NOMO-1 treated with dmso at 0.1 percent for 144 hours (cell line): ENCODE results near the gene CBLN3.

Experiments
- DNase-seq: peaks from one replicate; lab custom pipeline; 2025; ENCODE audit not compliant: unreplicated experiment; lab: John Stamatoyannopoulos, UW

CBLN3 gene

DNA sequence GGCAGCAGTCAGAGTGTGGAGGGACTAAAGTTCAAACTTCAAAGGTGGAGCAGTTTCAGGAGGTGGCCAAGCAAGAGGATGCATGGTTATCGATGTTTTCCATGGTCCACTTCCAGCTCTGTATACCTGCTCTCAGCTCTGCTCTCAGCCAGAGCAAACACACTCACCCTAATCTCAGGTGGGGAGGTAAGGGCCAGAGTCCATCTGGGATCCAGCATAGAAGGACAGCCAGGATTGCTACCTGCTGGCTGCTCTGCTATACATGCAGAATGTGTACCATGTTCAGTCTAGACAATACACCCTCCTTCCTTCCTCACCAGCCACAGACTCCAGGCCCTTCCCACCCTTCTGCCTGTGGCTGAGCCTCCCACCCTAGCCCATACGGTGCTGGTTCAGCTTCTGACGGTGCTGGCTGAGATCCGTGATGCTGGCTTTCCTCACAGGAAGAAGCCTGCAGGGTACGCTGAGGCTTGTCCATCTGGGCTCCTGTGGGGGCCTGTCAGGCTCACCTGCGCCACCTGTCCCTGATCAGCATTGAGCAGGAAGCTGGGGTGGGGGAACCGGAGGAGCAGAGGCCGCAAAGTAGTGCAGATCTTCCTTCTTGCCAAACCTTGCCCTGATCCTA lies 2.4 kb downstream of the CBLN3 start:
- no peak for DNase-seq

DNA sequence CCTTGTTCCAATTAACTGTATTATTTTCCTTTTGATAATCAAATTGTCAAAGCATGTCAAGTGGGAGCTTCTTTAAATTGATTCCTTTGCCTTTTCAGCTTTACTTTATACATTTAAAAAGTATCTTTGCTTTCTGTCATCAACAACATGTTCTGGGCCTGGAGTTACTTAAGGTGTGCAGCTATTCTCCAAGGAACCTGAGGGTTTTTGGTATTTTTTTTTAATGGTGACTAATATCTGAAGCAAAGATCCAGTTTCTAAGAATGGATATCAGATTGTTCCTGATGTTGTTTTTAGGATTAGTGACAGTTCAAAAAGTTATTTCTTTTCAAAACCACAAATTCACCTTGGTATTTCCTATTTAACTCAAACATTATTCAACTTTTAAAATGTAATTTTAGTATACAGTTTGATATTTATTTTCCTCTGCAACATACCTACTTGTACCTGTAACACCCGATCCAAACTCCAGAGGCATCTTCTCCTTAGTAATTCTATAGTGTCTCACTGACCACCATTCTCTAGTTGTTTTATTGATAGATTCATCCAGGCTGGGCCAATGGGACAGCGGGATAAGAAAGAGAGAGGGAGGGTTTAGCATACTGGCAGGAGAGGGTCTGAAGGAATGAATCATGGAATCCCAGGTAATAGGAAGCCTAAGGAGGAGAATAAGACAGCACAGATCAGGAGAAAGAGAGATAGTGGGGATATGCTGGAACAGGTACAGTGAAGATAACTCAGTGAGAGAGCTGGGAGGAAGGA lies 3.1 kb downstream of the CBLN3 start:
- no peak for DNase-seq

DNA sequence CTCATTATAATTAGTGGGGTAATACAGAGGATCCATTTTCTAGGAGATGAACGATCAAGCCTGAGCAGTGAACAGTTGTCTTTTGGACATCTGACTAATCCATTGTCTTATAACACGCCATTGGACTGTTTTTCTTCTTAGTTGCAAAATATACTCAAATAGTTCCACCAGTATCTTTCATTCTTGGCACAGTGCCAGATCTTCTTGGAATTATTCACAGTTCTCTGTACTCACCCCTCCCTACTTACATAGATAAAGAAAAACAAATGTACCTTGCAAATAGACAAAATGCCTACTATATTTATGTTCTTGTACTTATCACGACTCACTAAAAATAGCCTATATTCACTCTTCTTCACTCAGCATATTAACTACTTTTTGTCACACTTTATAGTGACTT lies 3.8 kb downstream of the CBLN3 start:
- no peak for DNase-seq

DNA sequence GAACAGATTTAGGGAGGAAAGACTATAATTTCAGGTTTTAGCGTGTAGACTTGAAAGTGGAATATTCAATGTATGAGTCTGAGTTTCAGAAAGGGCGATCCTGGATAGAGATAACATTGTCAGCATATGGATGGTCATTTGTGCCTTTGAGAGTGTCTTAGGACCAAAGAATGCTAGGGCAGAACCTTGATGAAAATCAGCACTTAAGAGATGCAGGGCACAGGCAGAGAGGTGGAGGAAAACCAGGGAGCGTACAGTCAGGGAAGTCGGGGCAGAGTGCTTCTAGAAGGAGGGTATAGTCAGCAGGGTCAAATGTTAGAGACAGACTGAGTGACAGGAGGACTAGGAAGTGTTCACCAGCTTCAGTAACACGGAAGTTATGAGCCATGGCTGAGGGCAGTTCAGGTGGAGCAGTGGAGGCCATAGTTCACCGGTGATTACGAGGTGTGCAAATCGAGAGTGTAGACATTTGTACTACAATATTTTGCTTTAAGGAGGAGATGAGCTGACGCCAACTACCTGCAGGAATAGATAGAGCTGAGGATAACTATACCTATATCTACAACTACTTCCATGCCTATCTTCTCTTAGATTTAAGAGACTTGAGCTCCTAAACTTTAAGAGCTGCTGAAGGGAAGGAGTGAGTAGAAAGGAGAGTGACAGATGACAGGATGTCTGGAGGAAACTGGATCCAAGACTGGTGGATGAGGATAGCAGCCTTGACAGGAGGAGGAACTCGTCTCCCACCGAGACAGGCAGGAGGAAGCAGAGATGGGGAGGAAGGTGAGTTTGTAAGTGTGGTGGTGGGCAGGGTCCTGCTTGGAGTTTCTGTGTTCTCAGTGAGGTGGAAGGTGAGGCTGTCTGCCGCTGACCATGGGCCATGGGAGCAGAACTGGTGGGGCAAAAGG lies 6.5 kb downstream of the CBLN3 start:
- no peak for DNase-seq

DNA sequence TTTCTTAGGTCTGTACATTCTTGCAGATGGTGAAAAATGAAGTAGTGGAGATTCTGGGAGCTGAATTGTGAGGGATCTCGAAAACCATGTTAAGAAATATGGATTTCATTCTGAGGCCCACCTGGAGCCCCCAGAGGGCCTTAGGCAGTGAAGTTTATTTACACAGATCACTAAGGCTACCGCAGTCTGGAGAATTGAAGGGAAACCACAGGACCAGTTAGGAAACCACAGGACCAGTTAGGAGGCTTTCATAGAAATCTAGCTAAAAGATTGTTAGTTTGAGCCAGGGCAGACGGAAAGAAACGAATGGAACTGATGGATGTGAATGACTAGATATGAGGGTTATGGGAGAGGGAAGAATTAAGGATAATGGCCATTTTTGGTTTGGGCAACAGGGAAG lies 7.2 kb downstream of the CBLN3 start:
- DNase-seq, result no peak

DNA sequence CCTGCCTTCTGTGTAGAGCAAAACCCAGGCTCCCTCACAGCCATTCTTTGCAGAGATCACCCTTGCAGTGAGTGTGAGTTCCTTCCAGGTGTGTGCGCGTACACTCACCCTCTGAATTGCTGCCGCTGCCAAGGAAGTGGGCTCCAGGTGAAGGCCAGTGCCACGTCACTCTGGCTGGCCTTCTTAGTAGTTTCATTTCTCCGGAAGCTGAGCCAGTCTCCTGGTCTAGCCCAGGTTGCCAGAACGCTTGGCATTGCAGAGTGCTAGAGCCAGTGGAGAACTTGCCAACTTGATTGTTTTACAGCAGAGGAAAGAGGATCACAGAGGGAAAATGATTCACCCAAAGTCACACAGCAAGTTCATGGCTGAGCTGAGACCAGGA lies 11.0 kb downstream of the CBLN3 start:
- DNase-seq, result no peak

DNA sequence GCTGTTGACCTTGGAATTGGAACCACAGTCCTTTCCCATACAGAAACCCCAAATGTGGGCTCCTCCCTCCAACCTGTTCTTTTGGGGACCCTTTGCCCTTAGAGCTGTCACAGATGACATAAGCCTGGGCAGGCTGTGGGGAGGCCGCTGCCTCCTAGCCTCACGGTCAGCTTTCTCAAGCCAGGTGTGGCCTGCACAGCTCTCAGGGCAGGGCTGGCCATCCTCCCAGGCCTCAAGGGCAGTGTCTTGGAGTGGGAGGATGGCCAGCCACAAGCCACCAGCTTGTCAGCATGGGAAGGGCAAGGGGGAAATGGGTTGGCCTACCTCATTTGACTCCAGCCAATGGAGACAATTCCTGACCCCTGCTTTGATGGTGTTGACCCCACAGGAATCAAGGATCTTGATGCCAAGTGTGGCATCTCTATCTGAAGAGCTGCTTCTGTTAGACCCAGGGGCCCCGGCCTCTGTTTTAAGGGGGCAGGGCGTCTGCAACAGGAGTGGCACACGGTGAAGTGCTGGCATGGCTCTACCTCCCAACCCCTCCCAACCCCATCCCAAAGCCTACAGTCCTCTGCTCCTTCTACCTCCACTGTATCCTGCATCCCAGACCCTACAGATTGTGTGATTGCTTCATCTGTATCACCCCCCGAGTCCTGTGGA lies 11.5 kb downstream of the CBLN3 start:
- no peak for DNase-seq

DNA sequence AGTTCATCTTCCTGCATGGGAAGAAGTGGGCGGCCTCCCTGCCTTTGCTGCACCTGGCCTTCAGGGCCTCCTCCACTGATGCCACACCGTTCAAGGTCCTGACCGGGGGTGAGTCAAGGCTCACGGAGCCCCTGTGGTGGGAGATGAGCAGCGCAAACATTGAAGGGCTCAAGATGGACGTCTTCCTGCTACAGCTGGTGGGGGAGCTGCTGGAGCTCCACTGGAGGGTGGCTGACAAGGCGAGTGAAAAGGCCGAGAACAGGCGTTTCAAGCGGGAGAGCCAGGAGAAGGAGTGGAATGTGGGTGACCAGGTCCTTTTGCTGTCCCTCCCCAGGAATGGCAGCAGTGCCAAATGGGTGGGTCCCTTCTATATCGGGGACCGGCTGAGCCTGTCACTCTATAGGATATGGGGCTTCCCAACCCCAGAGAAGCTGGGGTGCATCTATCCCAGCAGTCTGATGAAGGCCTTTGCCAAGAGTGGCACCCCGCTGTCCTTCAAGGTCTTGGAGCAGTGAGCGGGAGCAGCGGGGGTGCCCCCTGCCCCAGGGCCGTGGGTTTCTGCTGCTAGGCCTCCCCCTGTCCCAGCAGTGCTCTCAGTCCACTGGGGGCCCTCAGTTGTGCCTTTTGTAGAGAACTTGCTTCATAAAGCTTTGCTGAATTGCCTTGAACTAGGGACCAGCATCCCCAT lies 12.4 kb downstream of the CBLN3 start:
- DNase-seq, result no peak

DNA sequence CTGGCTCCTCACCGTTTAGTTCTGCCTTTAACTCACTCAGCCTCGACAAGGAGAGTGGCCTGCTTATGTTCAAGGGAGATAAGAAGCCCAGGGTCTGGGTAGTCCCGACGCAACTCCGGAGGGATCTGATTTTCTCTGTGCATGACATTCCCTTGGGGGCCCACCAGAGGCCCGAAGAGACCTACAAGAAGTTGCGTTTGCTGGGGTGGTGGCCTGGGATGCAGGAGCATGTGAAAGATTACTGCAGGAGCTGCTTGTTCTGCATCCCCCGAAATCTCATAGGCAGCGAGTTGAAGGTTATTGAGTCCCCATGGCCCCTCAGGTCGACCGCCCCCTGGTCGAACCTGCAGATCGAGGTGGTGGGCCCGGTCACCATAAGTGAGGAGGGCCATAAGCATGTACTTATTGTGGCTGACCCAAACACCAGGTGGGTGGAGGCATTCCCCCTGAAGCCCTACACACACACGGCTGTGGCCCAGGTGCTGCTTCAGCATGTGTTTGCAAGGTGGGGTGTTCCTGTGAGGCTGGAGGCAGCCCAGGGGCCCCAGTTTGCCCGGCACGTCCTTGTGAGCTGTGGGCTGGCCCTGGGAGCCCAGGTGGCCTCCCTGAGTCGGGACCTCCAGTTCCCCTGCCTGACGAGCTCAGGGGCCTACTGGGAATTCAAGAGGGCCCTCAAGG lies 13.1 kb downstream of the CBLN3 start:
- no peak for DNase-seq

DNA sequence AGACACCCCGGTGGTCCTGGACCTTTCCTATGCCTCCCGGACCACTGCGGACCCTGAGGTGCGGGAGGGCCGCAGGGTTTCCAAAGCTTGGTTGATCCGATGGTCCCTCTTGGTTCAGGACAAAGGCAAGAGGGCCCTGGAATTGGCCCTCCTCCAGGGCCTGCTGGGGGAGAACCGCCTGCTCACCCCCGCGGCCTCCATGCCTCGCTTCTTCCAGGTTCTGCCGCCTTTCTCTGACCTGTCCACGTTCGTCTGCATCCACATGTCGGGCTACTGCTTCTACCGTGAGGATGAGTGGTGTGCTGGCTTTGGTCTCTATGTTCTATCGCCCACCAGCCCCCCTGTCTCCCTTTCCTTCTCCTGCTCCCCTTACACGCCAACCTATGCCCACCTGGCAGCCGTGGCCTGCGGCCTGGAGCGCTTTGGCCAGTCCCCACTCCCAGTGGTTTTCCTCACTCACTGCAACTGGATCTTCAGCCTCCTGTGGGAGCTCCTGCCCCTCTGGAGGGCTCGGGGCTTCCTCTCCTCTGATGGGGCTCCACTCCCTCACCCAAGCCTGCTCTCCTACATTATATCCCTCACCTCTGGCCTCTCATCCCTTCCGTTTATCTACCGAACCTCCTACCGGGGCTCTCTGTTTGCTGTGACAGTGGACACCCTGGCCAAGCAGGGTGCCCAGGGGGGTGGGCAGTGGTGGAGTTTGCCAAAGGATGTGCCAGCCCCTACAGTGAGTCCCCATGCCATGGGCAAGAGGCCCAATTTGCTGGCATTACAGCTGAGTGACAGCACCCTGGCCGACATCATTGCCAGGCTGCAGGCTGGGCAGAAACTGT lies 13.8 kb downstream of the CBLN3 start:
- DNase-seq, result no peak

DNA sequence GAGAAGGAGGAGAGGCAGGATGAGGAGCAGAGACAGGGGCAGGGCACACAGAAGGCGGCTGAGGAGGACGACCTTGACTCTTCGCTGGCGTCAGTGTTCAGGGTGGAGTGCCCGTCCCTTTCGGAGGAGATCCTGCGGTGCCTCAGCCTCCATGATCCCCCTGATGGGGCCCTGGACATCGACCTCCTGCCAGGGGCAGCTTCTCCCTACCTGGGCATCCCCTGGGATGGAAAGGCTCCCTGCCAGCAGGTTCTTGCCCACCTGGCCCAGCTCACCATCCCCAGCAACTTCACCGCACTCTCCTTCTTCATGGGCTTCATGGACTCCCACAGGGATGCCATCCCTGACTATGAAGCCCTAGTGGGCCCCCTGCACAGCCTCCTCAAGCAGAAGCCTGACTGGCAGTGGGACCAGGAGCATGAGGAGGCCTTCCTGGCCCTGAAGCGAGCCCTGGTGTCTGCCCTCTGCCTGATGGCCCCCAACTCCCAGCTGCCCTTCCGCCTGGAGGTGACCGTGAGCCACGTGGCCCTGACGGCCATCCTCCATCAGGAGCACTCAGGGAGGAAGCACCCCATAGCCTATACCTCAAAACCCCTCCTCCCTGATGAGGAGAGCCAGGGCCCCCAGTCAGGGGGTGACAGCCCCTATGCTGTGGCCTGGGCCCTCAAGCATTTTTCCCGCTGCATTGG lies 14.6 kb downstream of the CBLN3 start:
- no peak for DNase-seq

DNA sequence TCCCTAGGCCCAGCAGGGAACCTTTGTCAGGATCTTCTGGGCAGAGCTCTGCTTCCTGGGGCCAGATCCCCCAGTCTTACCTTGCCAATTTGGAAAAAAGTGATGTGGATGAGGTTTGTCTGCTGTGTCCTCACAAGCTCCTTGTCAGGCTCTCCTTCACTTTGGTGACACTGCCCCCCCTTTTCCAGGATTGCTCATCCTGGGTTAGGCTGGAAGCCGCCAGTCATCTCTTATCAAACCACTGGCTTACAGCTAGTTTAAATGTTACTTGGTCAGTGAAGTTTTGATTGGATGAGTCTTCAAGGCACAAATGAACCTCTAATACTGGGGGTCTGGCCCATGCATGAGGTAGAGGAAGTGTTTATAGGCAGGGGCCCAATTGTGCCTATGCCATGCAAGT lies 15.4 kb downstream of the CBLN3 start:
- DNase-seq, result no peak

DNA sequence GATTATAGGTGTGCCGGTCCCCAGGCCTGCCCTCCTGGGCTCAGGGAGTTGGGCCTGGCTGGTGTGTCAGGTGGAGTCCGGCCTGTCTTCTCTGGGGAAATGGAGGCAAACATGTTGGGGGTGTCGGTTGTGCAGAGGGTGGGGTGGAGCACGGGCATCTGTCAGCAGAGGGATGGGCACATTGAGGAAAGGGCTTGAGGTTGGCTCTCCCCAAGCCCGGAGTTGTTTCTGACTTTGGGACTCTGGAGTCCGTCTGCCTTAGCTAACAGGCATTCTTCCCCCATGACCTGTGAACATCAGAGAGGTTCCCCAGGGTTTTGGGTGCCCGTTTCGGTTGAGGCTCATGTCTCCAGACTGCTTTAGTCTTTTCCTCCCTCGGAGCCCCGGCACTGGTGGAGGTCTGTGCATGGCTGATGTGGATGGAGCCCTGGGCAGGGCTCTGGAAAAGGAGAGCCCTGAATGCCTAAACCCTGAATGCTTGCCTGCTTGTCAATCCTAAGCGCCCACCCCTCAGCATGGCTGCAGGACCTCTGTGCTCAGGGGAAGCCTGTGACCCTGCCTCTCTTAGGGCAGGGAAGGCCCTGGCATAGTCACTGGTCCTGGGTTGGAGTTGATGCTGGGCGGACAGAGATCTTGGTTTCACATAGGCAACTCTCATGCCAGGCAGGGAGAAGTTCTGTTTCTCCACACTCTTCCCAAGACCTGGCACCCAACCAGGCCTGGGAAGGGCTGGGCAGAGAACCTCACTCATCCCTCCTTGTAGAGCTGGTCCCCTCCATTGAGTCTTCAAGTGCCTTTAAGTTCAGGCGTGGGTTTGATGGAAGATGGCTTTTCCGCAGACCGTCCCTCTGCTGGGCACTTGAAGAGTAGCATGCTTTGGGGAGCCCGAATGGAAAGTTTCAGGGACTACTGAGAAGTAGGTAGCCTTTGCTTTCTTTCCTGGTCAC lies 17.8 kb downstream of the CBLN3 start:
- no peak for DNase-seq

DNA sequence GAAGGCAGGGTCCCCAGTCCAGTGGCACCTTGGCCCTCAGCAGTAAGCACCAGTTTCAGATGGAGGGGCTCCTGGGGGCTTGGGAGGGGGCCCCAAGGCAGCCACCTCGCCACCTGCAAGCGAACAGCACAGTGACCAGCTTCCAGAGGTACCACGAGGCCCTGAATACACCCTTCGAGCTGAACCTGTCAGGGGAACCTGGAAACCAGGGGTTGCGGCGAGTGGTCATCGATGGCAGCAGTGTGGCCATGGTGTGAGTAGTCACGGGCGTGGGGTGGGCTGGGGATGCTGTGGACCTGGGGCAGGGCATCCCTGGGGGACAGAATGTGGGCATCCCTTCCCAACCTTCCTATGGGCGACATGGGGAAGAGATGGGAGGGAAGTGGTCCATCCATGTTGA lies 19.5 kb downstream of the CBLN3 start:
- no peak for DNase-seq

DNA sequence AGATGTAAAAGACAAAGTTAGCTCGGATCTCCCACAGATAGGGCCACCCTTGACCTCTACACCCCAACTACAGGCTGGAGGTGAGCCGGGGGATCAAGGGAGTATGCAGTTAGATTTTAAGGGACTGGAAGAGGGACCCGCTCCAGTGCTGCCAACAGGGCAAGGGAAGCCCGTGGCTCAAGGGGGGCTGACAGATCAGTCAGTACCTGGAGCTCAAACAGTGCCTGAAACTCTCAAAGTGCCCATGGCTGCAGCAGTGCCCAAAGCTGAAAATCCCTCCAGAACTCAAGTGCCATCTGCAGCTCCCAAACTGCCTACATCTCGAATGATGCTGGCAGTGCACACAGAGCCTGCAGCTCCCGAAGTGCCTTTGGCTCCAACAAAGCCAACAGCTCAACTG lies 20.3 kb downstream of the CBLN3 start:
- DNase-seq, result no peak

DNA sequence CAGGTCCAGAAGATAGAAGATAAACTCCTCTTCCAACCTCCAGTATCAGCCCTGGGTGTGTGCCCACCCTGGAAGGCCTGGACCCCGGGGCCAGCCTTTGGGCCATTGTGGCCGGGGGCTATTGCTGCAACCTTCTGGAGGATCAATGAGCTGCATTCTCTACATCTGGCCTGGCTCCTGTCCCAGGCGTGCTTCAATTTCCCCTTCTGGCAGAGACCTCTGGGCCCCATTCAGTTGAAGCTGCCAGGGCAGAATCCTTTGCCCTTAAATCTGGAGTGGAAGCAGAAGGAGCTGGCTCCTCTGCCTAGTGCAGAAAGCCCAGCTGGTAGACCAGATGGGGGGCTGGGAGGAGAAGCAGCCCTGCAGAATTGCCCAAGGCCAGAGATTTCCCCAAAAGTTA lies 20.7 kb downstream of the CBLN3 start:
- no peak for DNase-seq

DNA sequence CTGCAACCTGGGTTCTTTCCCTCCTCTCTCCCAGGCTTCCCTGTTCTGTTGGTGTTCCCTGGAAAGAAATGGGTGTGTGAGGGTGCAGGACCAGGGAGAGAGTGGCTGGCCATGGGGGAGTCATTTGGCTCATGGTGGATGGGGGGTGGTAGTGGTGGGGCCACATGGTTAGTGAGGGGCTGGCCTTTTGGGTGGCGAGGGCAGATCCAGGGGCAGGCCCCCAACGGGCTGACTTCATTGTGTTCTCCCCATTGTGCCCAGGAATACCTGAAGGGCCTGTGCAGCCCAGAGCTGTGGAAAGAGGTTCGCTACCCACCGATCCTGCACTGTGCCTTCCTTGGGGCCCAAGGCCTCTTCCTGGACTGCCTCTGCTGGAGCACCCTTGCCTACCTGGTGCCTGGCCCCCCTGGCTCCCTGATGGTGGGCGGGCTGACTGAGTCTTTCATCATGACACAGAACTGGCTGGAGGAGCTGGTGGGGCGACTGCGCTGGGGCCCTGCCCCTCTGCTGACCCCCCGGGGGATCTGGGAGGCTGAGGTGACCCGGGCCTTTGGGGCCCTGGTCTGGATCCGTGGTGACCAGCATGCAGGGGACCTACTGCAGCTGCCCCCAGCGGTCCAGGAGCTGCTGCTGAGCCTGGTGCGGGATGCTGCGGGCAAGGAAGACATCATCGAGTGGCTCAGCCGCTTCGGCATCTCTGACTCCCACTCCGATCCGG lies 21.7 kb downstream of the CBLN3 start:
- DNase-seq, result no peak
